PC-3 (cell line): Measurements from ENCODE around the gene PLAGL1.

Experiments
- EZH2 ChIP-seq: fragments of 300-600 bp; sonication (generic); IDR thresholded peaks from one replicate; pipeline ENCODE4 v1.6.1; 2017; ENCODE audit warnings: antibody characterized with exemption, mild to moderate bottlenecking, low read length; ENCODE audit not compliant: unreplicated experiment
- EZH2phosphoT487 ChIP-seq: fragments of 300-600 bp; sonication (generic); IDR thresholded peaks from 2 replicates; pipeline ENCODE4 v1.6.1; 2018; ENCODE audit warnings: mild to moderate bottlenecking, antibody characterized with exemption, low read length, borderline replicate concordance
- TF ChIP-seq, protein P1 (sequence below): fragments of 300-600 bp; sonication (generic); conservative IDR thresholded peaks from 2 replicates; pipeline ENCODE4 v1.5.1; 2017; ENCODE audit warnings: antibody characterized with exemption, low read depth, mild to moderate bottlenecking, low read length

DNA sequence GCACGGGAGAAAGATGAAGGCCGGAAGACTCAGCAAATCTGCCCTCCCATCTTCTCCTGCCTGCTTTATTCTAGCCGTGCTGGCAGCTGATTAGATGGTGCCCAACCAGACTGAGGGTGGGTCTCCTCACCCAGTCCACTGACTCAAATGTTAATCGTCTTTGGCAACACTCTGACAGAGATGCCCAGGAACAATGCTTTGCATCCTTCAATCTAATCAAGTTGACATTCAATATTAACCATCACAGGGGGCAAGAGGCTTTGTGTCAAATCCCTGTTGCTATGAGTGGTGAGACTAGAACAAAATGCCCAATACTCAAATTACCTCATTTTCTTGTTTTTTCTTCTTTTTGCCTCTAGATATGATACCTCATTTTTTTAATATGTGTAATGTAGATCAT, 27.4 kb upstream of the PLAGL1 start:
- TF ChIP-seq, protein P1, sequence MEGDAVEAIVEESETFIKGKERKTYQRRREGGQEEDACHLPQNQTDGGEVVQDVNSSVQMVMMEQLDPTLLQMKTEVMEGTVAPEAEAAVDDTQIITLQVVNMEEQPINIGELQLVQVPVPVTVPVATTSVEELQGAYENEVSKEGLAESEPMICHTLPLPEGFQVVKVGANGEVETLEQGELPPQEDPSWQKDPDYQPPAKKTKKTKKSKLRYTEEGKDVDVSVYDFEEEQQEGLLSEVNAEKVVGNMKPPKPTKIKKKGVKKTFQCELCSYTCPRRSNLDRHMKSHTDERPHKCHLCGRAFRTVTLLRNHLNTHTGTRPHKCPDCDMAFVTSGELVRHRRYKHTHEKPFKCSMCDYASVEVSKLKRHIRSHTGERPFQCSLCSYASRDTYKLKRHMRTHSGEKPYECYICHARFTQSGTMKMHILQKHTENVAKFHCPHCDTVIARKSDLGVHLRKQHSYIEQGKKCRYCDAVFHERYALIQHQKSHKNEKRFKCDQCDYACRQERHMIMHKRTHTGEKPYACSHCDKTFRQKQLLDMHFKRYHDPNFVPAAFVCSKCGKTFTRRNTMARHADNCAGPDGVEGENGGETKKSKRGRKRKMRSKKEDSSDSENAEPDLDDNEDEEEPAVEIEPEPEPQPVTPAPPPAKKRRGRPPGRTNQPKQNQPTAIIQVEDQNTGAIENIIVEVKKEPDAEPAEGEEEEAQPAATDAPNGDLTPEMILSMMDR = no peak
- TF ChIP-seq EZH2phosphoT487 (no peak), EZH2 (no peak)
